H1 (cell line): Measurements from ENCODE around the gene PAIP2B. TPM values are rescaled to one million over a fixed set of nuclear protein-coding genes. Genes with fewer than 3 reads are reported as not detected.

ENCODE experiments used
- CTCF ChIA-PET: fragments of 300-600 bp; sonication (Branson Sonifier 250); formaldehyde crosslinking; loops from one replicate; lab custom pipeline; 2021; ENCODE audit not compliant: partially characterized antibody; lab: Charles Lee
- POLR2A ChIA-PET: fragments of 300-600 bp; sonication (Branson Sonifier 250); formaldehyde crosslinking; loops from one replicate; lab custom pipeline; 2021; ENCODE audit warnings: inconsistent platforms; ENCODE audit not compliant: partially characterized antibody; lab: Charles Lee
- DNase-seq, 2 experiments: peaks; one replicate each; pipeline versions ENCODE4 v3.0.0 to v3.0.0-alpha.2; 2010 to 2022; ENCODE audit warnings: low spot score in 2 of 2, low read depth in 1 of 2, mixed read lengths in 1 of 2
- FAIRE-seq: peaks from 2 replicates; lab custom pipeline; 2011; peaks lifted over from hg19 to GRCh38; lab: Jason Lieb, UNC
- H2AFZ ChIP-seq: 2 replicates; pipeline ENCODE4 v1.8.1; 2012; ENCODE audit warnings: low read length, inconsistent platforms
- H2AK5ac ChIP-seq: 2 replicates; pipeline ENCODE4 v1.6.1; 2013; ENCODE audit warnings: low read depth, low read length
- H2BK120ac ChIP-seq: replicated peaks from 2 replicates; pipeline ENCODE3; 2013; ENCODE audit warnings: low read depth, low read length, inconsistent platforms
- H2BK12ac ChIP-seq: 2 replicates; pipeline ENCODE4 v1.6.1; 2013; ENCODE audit warnings: low read depth, low read length
- H2BK15ac ChIP-seq: 2 replicates; pipeline ENCODE4 v1.6.1; 2013; ENCODE audit warnings: low read length
- H2BK20ac ChIP-seq: 2 replicates; pipeline ENCODE4 v1.6.1; 2013; ENCODE audit warnings: low read length
- H2BK5ac ChIP-seq: 2 replicates; pipeline ENCODE4 v1.6.1; 2013; ENCODE audit warnings: low read depth, low read length
- H3K14ac ChIP-seq: 2 replicates; pipeline ENCODE4 v1.6.1; 2013; ENCODE audit warnings: inconsistent platforms; ENCODE audit not compliant: insufficient read length
- H3K18ac ChIP-seq: 2 replicates; pipeline ENCODE4 v1.6.1; 2013; ENCODE audit warnings: low read length; ENCODE audit errors: extremely low read depth
- H3K23ac ChIP-seq: 2 replicates; pipeline ENCODE4 v1.6.1; 2013; ENCODE audit warnings: inconsistent platforms; ENCODE audit not compliant: insufficient read length
- H3K23me2 ChIP-seq: 2 replicates; pipeline ENCODE4 v1.6.1; 2013; ENCODE audit warnings: low read depth, low read length
- H3K27ac ChIP-seq: 2 replicates; pipeline ENCODE4 v1.6.1; 2011; ENCODE audit warnings: low read depth, low read length, inconsistent platforms
- H3K27me3 ChIP-seq, 4 experiments: replicated peaks in 1 of 4; 1 replicate in 1 of 4; 2 replicates in 3 of 4; pipeline versions ENCODE4 v1.6.1 to v1.8.1; 2011 to 2013; ENCODE audit warnings: low read length in 3 of 4, mild to moderate bottlenecking in 3 of 4, inconsistent platforms in 2 of 4, mixed read lengths in 2 of 4, moderate library complexity in 1 of 4; ENCODE audit not compliant: control insufficient read depth in 3 of 4, insufficient read depth in 3 of 4; ENCODE audit errors: extremely low read depth in 1 of 4
- H3K36me3 ChIP-seq, 4 experiments: 2 replicates each; pipeline versions ENCODE4 v1.6.1 to v1.8.1; 2011 to 2013; ENCODE audit warnings: mild to moderate bottlenecking in 4 of 4, low read length in 3 of 4, moderate library complexity in 2 of 4, control low read depth in 1 of 4, inconsistent platforms in 1 of 4; ENCODE audit not compliant: insufficient read depth in 4 of 4, control insufficient read depth in 2 of 4
- H3K4ac ChIP-seq: replicated peaks from 2 replicates; pipeline ENCODE3; 2013; ENCODE audit warnings: low read length, low read depth, mixed read lengths, inconsistent platforms; ENCODE audit not compliant: insufficient read length
- H3K4me1 ChIP-seq, 4 experiments: replicated peaks in 1 of 4; 1 replicate in 1 of 4; 2 replicates in 3 of 4; pipeline versions ENCODE4 v1.6.1 to v1.8.1; 2011 to 2013; ENCODE audit warnings: low read length in 3 of 4, inconsistent platforms in 2 of 4, mixed read lengths in 1 of 4; ENCODE audit not compliant: insufficient read depth in 4 of 4, control insufficient read depth in 3 of 4
- H3K4me2 ChIP-seq, 2 experiments: 2 replicates each; pipeline versions ENCODE4 v1.6.1 to v1.8.1; 2011 to 2013; ENCODE audit warnings: low read depth in 2 of 2, low read length in 2 of 2, control low read depth in 1 of 2, inconsistent platforms in 1 of 2, mild to moderate bottlenecking in 1 of 2; ENCODE audit not compliant: insufficient read depth in 1 of 2
- H3K4me3 ChIP-seq, 4 experiments: fragments of 200-600, 300-600 bp in 1 of 4; sonication (generic), shearing (Covaris generic), sonication (Bioruptor Twin) in 1 of 4; 2 replicates each; pipeline versions ENCODE4 v1.5.1 to v1.8.1; 2011 to 2016; ENCODE audit warnings: low read length in 4 of 4, low read depth in 3 of 4, control low read depth in 2 of 4, inconsistent platforms in 2 of 4, mild to moderate bottlenecking in 2 of 4, mixed read lengths in 1 of 4, moderate library complexity in 1 of 4; ENCODE audit not compliant: insufficient read depth in 2 of 4; ENCODE audit errors: extremely low read depth in 1 of 4
- H3K56ac ChIP-seq: replicated peaks from 2 replicates; pipeline ENCODE3; 2013; ENCODE audit warnings: low read depth, mild to moderate bottlenecking, mixed read lengths, low read length, inconsistent platforms; ENCODE audit not compliant: insufficient read length
- H3K79me1 ChIP-seq: 2 replicates; pipeline ENCODE4 v1.6.1; 2013; ENCODE audit warnings: low read depth, low read length, control low read depth
- H3K79me2 ChIP-seq, 2 experiments: 2 replicates each; pipeline versions ENCODE4 v1.6.1 to v1.8.1; 2012 to 2013; ENCODE audit warnings: low read length in 2 of 2, mild to moderate bottlenecking in 2 of 2, inconsistent platforms in 1 of 2; ENCODE audit not compliant: insufficient read depth in 2 of 2, control insufficient read depth in 1 of 2
- H3K9ac ChIP-seq, 4 experiments: replicated peaks in 1 of 4; 1 replicate in 1 of 4; 2 replicates in 3 of 4; pipeline versions ENCODE4 v1.6.1 to v1.8.1; 2011 to 2013; ENCODE audit warnings: low read depth in 3 of 4, low read length in 3 of 4, control low read depth in 2 of 4, mild to moderate bottlenecking in 2 of 4, moderate library complexity in 2 of 4, inconsistent platforms in 1 of 4; ENCODE audit errors: extremely low read depth in 1 of 4
- H3K9me3 ChIP-seq, 2 experiments: 2 replicates each; pipeline versions ENCODE4 v1.6.1 to v1.8.1; 2012 to 2013; ENCODE audit warnings: mild to moderate bottlenecking in 2 of 2, moderate library complexity in 2 of 2, control low read depth in 1 of 2, inconsistent platforms in 1 of 2, low read depth in 1 of 2, low read length in 1 of 2, mixed read lengths in 1 of 2; ENCODE audit not compliant: insufficient read depth in 2 of 2
- H4K20me1 ChIP-seq, 2 experiments: replicated peaks in 1 of 2; 2 replicates each; pipeline versions ENCODE3 to v1.8.1; 2011 to 2013; ENCODE audit warnings: inconsistent platforms in 2 of 2, low read length in 2 of 2, mild to moderate bottlenecking in 1 of 2; ENCODE audit not compliant: insufficient read depth in 2 of 2, control insufficient read depth in 1 of 2
- H4K5ac ChIP-seq: 2 replicates; pipeline ENCODE4 v1.6.1; 2013; ENCODE audit warnings: low read length, low read depth, mixed read lengths, inconsistent platforms; ENCODE audit not compliant: insufficient read length
- H4K8ac ChIP-seq: 2 replicates; pipeline ENCODE4 v1.8.0; 2013; ENCODE audit warnings: mild to moderate bottlenecking, moderate library complexity, low read length, inconsistent platforms; ENCODE audit not compliant: insufficient read depth; ENCODE audit errors: extremely low read depth
- H4K91ac ChIP-seq: replicated peaks from 2 replicates; pipeline ENCODE3; 2013; ENCODE audit warnings: low read length, mixed read lengths, inconsistent platforms; ENCODE audit not compliant: insufficient read length
- ATF2 ChIP-seq: IDR thresholded peaks from 2 replicates; pipeline ENCODE4 v1.6.1; 2012; ENCODE audit warnings: low read length, inconsistent platforms
- EZH2 ChIP-seq: fragments of 200-600 bp; sonication (generic); IDR thresholded peaks from 2 replicates; pipeline ENCODE4 v1.7.1; 2012; ENCODE audit warnings: low read depth, mild to moderate bottlenecking, moderate library complexity, low read length, inconsistent platforms; ENCODE audit not compliant: severe bottlenecking
- NRF1 ChIP-seq: IDR thresholded peaks from 2 replicates; pipeline ENCODE4 v1.6.1; 2011; ENCODE audit warnings: mild to moderate bottlenecking, low read depth, low read length, improper control_type of control experiment
- PHF8 ChIP-seq: fragments of 200-600 bp; sonication (generic); conservative IDR thresholded peaks from 2 replicates; pipeline ENCODE4 v1.7.1; 2012; ENCODE audit warnings: low read depth, mild to moderate bottlenecking, inconsistent platforms, low read length, moderate library complexity
- POLR2AphosphoS5 ChIP-seq: IDR thresholded peaks from 2 replicates; pipeline ENCODE4 v1.6.1; 2011; ENCODE audit warnings: low read depth, low read length
- RFX5 ChIP-seq: IDR thresholded peaks from 2 replicates; pipeline ENCODE4 v1.6.1; 2011; ENCODE audit warnings: low read depth, low read length, improper control_type of control experiment, borderline replicate concordance
- polyA plus RNA-seq, 7 experiments: library from polyadenylated mRNA; depleted of rRNA in 3 of 7; stranded (reverse) in 5 of 7; unstranded in 2 of 7; fragments of >200 nt in 5 of 7; fragments of 200-250 nt in 2 of 7; gene quantifications; 1 replicate in 5 of 7; 2 replicates in 1 of 7; 4 replicates in 1 of 7; pipeline versions ENCODE4 v1.2.1 to v1.2.3, GENCODE V29; 2011 to 2013; ENCODE audit warnings: missing spikeins in 2 of 7, mixed read lengths in 2 of 7
- total RNA-seq: library from RNA; stranded (reverse); fragmentation: NEBNext Ultra II Directional; extraction: Animal tissue kit (Norgen Biotek cat#: 25700); gene quantifications from 2 replicates; pipeline ENCODE4 v1.2.1, GENCODE V29; 2021

PAIP2B gene
- total and polyA plus RNA-seq, 2 of the 8 experiments (the other 6 are each of a cell fraction or from before 2014, with no cell fraction given): 8.4 to 31.3 TPM

- no peak overlapping the region for H3K18ac ChIP-seq
- CTCF ChIA-PET: interaction anchor here (0.6 to 1.3 kb wide), 5 partner anchors 11 to 257 kb away, joined by 3 to 4 read pairs (median 3); no protein-coding TSS in a partner anchor
- H3K4ac ChIP-seq: no peak overlapping the region
- H2BK15ac ChIP-seq: no peak overlapping the region
- H2BK20ac ChIP-seq: no peak overlapping the region
- H3K9ac ChIP-seq: no peak overlapping the region
- H3K9me3 ChIP-seq: no peaks in the 10 kb centered on the region
- H2BK12ac ChIP-seq: no peak overlapping the region
- POLR2A ChIA-PET: interaction anchor here (0.8 kb wide), 1 partner anchor 91 kb away, joined by 3 read pairs; no protein-coding TSS in a partner anchor
- no peak for DNase-seq
- H2AK5ac ChIP-seq: no peak overlapping the region
- no peaks in the 10 kb centered on the region for H3K23me2 ChIP-seq
- no peak overlapping the region for H3K4me2 ChIP-seq
- no peak overlapping the region for H3K14ac ChIP-seq
- H3K79me1 ChIP-seq: no peaks in the 10 kb centered on the region
- H3K79me2 ChIP-seq: no peaks in the 10 kb centered on the region
- no peak for TF ChIP-seq PHF8
- no peak for TF ChIP-seq NRF1
- TF ChIP-seq RFX5: no peak
- TF ChIP-seq POLR2AphosphoS5: no peak
- no peak for TF ChIP-seq ATF2
- no peak for TF ChIP-seq EZH2
- H4K91ac ChIP-seq: no peak overlapping the region
- no peak overlapping the region for H3K56ac ChIP-seq
- no peak overlapping the region for H3K23ac ChIP-seq
- H3K36me3 ChIP-seq: no peaks in the 10 kb centered on the region
- no peak overlapping the region for H2BK120ac ChIP-seq
- H3K4me3 ChIP-seq: no peak overlapping the region
- H4K20me1 ChIP-seq: no peaks in the 10 kb centered on the region
- H3K27me3 ChIP-seq: no peaks in the 10 kb centered on the region
- no peak overlapping the region for H3K27ac ChIP-seq
- FAIRE-seq: no peak
- no peaks in the 10 kb centered on the region for H3K4me1 ChIP-seq
- H4K5ac ChIP-seq: no peak overlapping the region
- H4K8ac ChIP-seq: no peak overlapping the region
- H2BK5ac ChIP-seq: no peak overlapping the region
- H2AFZ ChIP-seq: no peak overlapping the region
These were observed 34.6 kb upstream of the PAIP2B start for GRCh38 chr2:71261534-71261933.
